Cardiac muscle cell (in vitro differentiated cells and primary cell): ENCODE measurements around the gene ATP8A2. TPM values are rescaled to one million over a fixed set of nuclear protein-coding genes. Genes with fewer than 3 reads are reported as not detected.

Source experiments
- DNase-seq, 2 donors: peaks; one replicate each; pipeline versions ENCODE4 v3.0.0 to v3.0.0-alpha.2; 2010 to 2017; ENCODE audit warnings: low read depth in 1 of 2, low spot score in 1 of 2
- H3K27ac ChIP-seq: fragments of 200-600 bp; sonication (generic); 2 replicates; pipeline ENCODE4 v1.5.1; 2016
- H3K27me3 ChIP-seq: fragments of 200-600 bp; sonication (generic); 2 replicates; pipeline ENCODE4 v1.6.0; 2016; ENCODE audit warnings: control low read depth
- H3K36me3 ChIP-seq: fragments of 200-600 bp; sonication (generic); 2 replicates; pipeline ENCODE4 v1.5.1; 2016; ENCODE audit warnings: control low read depth
- H3K4me1 ChIP-seq: fragments of 200-600 bp; sonication (generic); 2 replicates; pipeline ENCODE4 v1.8.1; 2017; ENCODE audit warnings: low read depth, mild to moderate bottlenecking, mixed run types
- H3K4me3 ChIP-seq: fragments of 200-600 bp; sonication (generic); 2 replicates; pipeline ENCODE4 v1.5.1; 2016; ENCODE audit warnings: mild to moderate bottlenecking
- H3K9me3 ChIP-seq: fragments of 200-600 bp; sonication (generic); 2 replicates; pipeline ENCODE4 v1.5.1; 2017; ENCODE audit warnings: low read depth, mild to moderate bottlenecking, control low read depth
- polyA plus RNA-seq: library from polyadenylated mRNA; unstranded; fragments of >200 nt; fragmentation: Nextera tagmentation; extraction: Ambion mirVana; gene quantifications from 2 replicates; pipeline ENCODE4 v1.2.1, GENCODE V29; 2016
- total RNA-seq: library from RNA; depleted of rRNA; stranded (reverse); fragments of >200 nt; gene quantifications from 2 replicates; pipeline ENCODE4 v1.2.3, GENCODE V29; 2016
- TF ChIP-seq, protein P1 (sequence below): IDR thresholded peaks from 2 replicates; pipeline ENCODE4 v1.5.1; 2012; ENCODE audit warnings: low read depth, mild to moderate bottlenecking, low read length

Gene ATP8A2
- total and polyA plus RNA-seq, 2 experiments from 2014 or later = 0.86 to 0.89 TPM

DNA sequence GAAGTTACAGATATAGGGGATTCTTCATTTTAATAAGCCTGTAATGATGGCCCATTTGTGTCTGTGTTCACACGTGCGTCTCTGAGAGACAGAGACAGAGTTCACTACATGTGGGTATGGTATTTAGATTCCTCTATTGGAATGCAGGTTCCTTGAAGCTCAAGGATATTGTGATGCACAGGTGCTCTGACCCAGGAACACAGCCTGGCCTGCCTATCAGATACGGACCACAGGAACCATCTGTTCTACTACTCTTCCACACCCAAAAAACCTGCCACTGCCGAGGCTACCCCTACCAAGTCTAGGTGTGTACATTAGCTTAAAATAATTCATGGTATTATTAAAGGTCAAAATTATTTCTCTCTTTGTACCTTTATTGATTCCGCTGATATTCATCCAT, 289.2 kb downstream of the ATP8A2 start:
- Histone ChIP-seq H3K9me3 (no peaks in the 10 kb centered on the region), H3K27ac (no peak overlapping the region), H3K4me3 (no peak overlapping the region), H3K27me3 (no peaks in the 10 kb centered on the region), H3K4me1 (no peaks in the 10 kb centered on the region), H3K36me3 (no peaks in the 10 kb centered on the region)
- TF ChIP-seq, protein P1, sequence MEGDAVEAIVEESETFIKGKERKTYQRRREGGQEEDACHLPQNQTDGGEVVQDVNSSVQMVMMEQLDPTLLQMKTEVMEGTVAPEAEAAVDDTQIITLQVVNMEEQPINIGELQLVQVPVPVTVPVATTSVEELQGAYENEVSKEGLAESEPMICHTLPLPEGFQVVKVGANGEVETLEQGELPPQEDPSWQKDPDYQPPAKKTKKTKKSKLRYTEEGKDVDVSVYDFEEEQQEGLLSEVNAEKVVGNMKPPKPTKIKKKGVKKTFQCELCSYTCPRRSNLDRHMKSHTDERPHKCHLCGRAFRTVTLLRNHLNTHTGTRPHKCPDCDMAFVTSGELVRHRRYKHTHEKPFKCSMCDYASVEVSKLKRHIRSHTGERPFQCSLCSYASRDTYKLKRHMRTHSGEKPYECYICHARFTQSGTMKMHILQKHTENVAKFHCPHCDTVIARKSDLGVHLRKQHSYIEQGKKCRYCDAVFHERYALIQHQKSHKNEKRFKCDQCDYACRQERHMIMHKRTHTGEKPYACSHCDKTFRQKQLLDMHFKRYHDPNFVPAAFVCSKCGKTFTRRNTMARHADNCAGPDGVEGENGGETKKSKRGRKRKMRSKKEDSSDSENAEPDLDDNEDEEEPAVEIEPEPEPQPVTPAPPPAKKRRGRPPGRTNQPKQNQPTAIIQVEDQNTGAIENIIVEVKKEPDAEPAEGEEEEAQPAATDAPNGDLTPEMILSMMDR = no peak
- DNase-seq = no peak

DNA sequence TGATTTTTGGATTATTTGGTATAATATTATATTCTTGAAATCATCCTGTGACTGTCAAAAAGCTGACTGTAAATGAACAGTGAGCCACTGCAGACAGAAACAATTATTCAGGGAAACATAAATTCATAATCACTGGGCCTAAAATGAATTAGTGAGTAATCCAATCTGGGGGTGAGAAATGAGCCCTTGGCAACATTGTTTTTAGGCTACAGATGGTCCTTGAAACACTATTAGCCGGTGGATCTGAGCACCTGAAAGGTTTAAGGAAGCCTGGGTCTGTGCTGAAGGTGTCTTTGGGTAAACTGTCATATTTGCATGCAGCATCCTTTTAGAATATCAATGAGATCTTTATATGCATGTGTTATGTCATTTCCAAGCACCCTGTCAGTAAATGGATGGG, 290.7 kb downstream of the ATP8A2 start:
- TF ChIP-seq, protein P1 = no peak
- Histone ChIP-seq H3K4me1 (no peaks in the 10 kb centered on the region), H3K27ac (no peak overlapping the region), H3K4me3 (no peak overlapping the region), H3K36me3 (no peaks in the 10 kb centered on the region), H3K9me3 (no peaks in the 10 kb centered on the region), H3K27me3 (no peaks in the 10 kb centered on the region)
- DNase-seq = no peak

DNA sequence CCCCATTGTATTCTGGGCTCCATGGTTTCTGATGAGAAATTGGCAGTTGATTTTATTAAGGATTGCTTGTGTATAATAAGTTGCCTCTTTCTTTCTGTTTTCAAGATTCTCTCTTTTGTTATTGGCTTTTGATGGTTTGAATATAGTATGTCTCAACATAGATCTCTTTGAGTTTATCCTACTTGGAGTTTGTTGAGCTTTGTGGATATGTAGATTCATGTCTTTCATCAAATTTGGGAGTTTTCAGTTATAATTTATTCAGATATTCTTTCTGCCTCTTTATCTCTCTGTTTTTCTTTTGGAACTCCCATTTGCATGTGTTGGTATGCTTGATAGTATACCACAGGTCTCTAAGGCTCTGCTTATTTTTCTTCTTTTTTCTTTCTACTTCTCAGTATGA, 296.6 kb downstream of the ATP8A2 start:
- no peak overlapping the region for H3K27ac ChIP-seq
- no peaks in the 10 kb centered on the region for H3K9me3 ChIP-seq
- H3K4me1 ChIP-seq = no peaks in the 10 kb centered on the region
- H3K36me3 ChIP-seq = no peaks in the 10 kb centered on the region
- TF ChIP-seq, protein P1 = no peak
- no peak for DNase-seq
- H3K4me3 ChIP-seq = no peak overlapping the region
- H3K27me3 ChIP-seq = no peaks in the 10 kb centered on the region

DNA sequence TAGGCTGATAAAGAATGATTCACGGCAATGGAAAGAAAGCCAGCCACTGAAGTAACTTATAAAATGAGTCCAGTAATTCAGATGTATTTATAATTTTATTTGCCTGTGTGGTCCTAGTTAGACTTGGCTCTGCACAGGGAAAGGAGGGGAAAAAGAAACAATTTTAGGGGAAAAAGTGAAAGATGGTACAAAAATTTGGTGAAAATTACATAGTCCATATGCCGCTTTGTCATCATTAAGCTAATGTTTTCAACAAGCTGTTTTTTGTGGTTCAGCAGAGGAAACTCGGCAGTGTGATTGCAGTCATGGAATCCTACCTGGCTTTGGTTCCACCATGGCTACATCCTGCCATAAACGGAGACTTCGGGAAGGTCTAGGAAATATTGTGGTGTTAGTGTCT, 301.9 kb downstream of the ATP8A2 start:
- no peak overlapping the region for H3K27ac ChIP-seq
- DNase-seq = no peak
- no peaks in the 10 kb centered on the region for H3K4me1 ChIP-seq
- no peak overlapping the region for H3K4me3 ChIP-seq
- H3K36me3 ChIP-seq = no peaks in the 10 kb centered on the region
- TF ChIP-seq, protein P1 = no peak
- H3K27me3 ChIP-seq = no peaks in the 10 kb centered on the region
- no peaks in the 10 kb centered on the region for H3K9me3 ChIP-seq

DNA sequence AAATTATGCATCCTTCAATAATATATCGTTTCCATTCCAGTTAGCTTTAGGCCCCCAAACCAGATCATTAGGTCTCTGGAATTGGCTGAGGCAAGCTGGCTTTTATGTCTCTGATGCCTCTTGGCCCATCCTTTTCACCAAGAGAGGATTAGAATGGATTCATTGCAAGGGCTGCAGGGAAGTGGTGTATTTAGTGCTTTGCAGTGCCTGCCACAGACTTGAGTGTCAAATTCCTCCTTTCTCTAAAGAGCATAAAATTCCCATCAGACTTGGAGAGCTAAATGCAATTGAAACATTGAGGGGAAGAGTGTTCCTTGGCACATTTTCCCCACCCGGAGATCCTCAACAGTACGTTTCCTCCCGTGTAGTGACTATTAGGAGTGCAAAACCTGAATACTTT, 302.6 kb downstream of the ATP8A2 start:
- DNase-seq = no peak
- Histone ChIP-seq H3K27me3 (no peaks in the 10 kb centered on the region), H3K9me3 (no peaks in the 10 kb centered on the region), H3K4me3 (no peak overlapping the region), H3K27ac (no peak overlapping the region), H3K4me1 (no peaks in the 10 kb centered on the region), H3K36me3 (no peaks in the 10 kb centered on the region)
- TF ChIP-seq, protein P1 = no peak

DNA sequence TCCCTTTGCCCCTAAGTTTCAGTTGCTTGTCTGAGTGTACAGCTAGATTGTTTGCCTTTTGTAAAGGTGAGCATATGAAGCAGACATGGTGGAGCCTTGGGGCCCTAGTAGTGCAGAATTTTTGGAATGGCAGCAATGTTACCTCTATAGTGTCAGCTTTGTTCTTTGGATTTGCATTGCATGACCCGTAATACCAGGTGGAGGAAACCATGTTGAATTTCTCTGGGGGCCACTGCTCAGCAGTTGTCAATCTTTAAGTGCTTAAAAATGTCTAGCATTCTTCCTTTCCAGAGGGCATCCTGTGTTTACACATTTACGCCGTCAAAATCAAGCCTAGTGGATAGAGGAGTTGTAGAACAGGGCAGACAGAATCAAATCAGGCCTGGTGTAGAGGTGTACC, 303.3 kb downstream of the ATP8A2 start:
- TF ChIP-seq, protein P1 = no peak
- Histone ChIP-seq H3K36me3 (no peaks in the 10 kb centered on the region), H3K4me1 (no peaks in the 10 kb centered on the region), H3K27me3 (no peaks in the 10 kb centered on the region), H3K4me3 (no peak overlapping the region), H3K9me3 (no peaks in the 10 kb centered on the region), H3K27ac (no peak overlapping the region)
- no peak for DNase-seq
